Activated CD4-positive, CD25-positive, alpha-beta regulatory T cell (primary cell): ENCODE measurements around the gene NELFCD.
A peak's percentile ranks its signal among the peaks of the same experiment; 100 is the strongest.
"Not testable (repeated sequence)": the region's sequence is repeated elsewhere in the genome, so short reads cannot be mapped to it uniquely, and the experiment has no call there.

ENCODE experiments used
- DNase-seq, 4 experiments: peaks; one replicate each; lab custom pipeline; 2025; lab: John Stamatoyannopoulos, UW

Gene NELFCD, protein sequence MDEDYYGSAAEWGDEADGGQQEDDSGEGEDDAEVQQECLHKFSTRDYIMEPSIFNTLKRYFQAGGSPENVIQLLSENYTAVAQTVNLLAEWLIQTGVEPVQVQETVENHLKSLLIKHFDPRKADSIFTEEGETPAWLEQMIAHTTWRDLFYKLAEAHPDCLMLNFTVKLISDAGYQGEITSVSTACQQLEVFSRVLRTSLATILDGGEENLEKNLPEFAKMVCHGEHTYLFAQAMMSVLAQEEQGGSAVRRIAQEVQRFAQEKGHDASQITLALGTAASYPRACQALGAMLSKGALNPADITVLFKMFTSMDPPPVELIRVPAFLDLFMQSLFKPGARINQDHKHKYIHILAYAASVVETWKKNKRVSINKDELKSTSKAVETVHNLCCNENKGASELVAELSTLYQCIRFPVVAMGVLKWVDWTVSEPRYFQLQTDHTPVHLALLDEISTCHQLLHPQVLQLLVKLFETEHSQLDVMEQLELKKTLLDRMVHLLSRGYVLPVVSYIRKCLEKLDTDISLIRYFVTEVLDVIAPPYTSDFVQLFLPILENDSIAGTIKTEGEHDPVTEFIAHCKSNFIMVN

DNA sequence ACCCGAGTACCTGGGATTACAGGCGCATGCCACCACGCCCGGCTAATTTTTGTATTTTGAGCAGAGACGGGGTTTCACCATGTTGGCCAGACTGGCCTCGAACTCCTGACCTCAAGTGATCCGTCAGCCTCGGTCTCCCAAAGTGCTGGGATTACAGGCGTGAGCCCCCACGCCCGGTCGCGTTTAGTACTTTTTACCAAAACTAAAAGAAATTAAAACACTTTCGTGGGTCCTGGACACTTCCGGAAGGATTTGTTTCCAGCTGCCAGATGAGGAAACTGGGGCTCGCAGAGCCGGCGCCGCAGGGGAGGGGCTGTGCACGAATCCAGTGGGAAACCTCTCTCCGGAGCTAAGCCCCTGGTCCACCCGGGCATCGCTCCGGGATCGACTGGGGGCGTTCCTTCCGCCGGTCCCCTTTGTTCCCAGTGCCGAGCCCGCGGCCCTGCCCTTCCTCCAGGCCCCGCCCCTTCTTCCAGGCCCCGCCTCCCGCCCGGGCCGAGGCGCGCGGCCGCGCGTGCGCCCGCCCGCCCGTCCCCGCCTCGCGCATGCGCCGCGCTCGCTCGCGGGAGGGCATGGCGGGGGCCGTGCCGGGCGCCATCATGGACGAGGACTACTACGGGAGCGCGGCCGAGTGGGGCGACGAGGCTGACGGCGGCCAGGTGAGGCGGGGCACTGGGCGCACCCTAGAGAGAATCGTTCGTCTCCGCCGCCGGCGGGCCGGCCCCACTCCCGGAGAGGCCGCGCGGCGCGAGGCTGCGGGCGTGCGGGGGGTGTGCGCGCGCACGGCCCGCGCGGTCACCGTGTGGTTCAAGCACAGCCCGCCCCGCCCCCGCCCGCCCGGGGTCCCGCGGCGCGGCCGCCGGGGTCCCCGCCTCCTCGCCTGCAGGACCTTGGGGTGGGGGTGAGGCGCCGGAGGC, at the start of gene NELFCD:
TSS of gene NELFCD (plus strand) at position 546 of the 917 bp plus-strand sequence. CDS start at position 600, 54 bp downstream.
- DNase-seq = peak; percentile 77 to 86 (median 82)

DNA sequence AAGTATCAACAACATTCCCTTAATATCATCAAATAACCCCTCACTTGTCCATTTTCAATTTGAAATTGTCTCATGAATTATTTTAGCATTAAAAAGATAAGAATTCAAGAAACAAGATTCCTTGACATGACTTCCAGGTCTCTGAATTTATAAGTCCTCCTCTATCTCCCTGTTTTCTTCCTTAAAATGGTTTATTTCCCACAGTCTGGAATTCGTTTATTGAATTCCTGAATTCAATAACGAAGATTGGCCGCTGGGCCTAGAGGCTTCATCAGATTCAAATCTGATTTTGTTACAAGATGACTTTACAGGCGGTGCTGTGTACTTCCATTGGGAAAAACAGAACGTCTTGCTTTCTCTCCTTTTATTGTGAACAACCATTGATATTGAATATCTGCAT, 48.9 kb upstream of the NELFCD start:
- DNase-seq = no peak

- no peak for DNase-seq
These were observed 43.0 kb upstream of the NELFCD start for GRCh38 chr20:58938078-58938477.

DNA sequence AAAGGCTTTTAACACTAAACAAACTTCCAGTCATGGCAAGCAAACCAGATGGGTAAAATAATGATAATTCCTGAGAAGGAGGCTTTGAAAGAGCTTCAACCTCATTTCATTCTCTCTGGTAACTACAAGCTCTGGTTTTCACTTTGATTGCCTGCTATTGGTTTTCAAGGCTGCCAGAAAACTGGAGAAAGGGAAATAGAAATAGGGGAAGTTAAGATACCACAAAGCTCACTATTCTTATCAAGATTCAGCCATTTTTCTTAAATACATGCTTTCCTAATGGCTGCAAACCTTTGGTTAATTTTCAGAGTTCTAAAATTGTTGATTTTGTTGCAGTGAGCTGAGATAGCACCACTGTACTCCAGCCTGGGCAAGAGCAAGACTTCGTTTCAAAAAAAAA, 42.5 kb upstream of the NELFCD start:
- no peak for DNase-seq

GRCh38 chr20:58941471-58941870, 39.6 kb upstream of the NELFCD start:
- no peak for DNase-seq

DNA sequence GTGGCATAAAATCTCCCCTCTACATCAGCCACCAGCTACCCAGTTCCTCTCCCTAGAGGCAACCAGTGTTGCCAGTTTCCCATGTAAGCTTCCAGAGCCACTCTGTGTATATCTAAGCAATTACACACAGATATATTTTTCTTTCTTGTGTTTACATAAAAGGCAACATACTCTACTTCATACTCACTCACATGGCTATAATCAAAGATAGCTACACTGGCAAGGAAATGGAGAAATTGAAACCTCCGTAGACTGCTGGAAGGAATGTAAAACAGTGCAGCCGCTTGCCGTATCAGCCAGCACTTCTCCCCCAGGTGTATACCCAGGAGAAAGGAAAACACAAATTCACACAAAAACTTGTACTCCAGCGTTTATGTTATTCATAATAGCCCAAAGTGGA, 38.5 kb upstream of the NELFCD start:
- DNase-seq = no peak

DNA sequence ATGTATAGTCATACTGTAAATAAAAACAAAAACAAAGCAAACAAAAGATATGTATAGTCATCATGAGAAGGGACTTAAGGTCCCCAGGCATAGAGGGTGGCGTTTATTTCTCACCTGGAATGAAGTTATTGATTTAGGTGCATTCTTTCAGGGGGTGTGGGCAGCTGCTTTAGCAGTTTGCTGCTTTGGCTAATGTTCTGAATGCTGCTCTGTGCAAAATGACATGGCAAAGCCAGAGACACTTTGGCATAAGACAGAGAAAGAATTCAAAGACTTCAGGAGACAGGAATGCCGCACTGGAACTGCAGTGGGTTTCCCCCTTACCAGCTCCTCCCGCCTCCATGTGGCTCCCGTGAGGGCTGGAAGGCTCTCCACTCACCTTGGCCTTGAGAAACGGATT, 36.4 kb upstream of the NELFCD start:
- DNase-seq = no peak

GRCh38 chr20:58945965-58946631, 35.0 kb upstream of the NELFCD start:
- DNase-seq = no peak

- DNase-seq = not testable (repeated sequence)
These were observed 33.2 kb upstream of the NELFCD start for GRCh38 chr20:58947797-58948388.

DNA sequence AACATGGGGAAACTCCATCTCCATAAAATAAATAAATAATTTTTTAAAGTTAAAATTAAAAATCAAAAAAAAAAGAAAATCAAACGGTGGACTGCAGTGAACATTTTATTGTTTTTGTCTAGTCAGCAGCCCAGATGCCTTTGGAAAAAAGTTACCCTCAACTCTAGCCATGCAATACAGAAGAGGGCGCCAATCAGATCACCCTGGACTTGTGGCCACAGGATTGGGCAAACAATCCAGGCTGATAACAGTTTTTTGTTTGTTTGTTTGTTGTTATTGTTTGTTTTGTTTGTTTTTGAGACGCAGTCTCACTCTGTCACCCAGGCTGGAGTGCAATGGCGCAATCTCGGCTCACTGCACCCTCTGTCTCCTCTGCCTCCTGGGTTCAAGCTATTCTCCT, 30.5 kb upstream of the NELFCD start:
- no peak for DNase-seq

DNA sequence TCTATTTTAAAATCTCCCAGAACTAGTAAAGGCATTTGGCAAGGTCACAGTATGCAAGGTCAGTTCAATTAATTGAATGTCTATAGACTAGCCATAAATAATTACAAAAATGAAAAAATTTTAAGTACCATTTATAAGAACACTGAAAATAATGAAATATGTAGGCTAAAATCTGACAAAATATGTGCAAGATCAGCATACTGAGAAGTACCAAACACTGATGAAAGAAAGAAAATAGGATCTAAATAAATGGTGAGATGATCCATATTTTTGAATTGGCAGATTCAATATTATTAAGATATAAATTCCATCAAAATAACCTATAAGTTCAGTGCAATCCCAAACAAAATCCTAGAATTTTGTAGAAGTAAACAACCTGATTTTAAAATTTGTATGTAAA, 28.0 kb upstream of the NELFCD start:
- no peak for DNase-seq

- DNase-seq = no peak
These were observed 25.0 kb upstream of the NELFCD start for GRCh38 chr20:58956078-58956477.

GRCh38 chr20:58959652-58960051, 21.4 kb upstream of the NELFCD start:
- DNase-seq = no peak

GRCh38 chr20:58963060-58963584, 17.9 kb upstream of the NELFCD start:
- DNase-seq = no peak

GRCh38 chr20:58963922-58964321, 17.1 kb upstream of the NELFCD start:
- not testable (repeated sequence) for DNase-seq

- no peak for DNase-seq
These were observed 15.6 kb upstream of the NELFCD start for GRCh38 chr20:58965270-58966064.

GRCh38 chr20:58967652-58968429, 13.2 kb upstream of the NELFCD start:
- DNase-seq = no peak

- no peak for DNase-seq
These were observed 11.6 kb upstream of the NELFCD start for GRCh38 chr20:58969439-58969838.

DNA sequence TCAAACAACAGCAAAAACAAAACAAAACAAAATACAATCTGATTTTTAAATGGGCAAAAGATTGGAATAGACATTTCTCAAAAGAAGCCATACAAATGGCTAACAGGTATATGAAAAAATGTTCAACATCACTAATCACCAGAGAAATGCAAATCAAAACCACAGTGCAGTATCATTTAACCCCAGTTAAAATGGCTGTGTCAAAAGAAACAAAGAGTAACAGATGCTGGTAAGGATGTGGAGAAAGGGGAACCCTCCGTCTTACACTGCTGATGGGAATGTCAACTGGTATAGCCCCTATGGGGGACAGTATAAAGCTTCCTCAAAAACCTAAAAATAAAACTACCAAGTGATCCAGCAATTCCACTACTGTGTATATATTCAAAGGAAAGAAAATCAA, 10.9 kb upstream of the NELFCD start:
- DNase-seq = no peak

- no peak for DNase-seq
These were observed 9.6 kb upstream of the NELFCD start for GRCh38 chr20:58971429-58971828.
